Stomach smooth muscle (tissue), 2 donors: ENCODE data around the gene UBL4A.

Source experiments
- H3K27ac ChIP-seq: one replicate; pipeline ENCODE4 v1.7.0; 2013; ENCODE audit warnings: mild to moderate bottlenecking, low read length, inconsistent platforms
- H3K27me3 ChIP-seq, 2 donors: one replicate each; pipeline ENCODE4 v1.7.0; 2013; ENCODE audit warnings: low read length in 2 of 2; ENCODE audit not compliant: insufficient read depth in 2 of 2, control insufficient read depth in 1 of 2
- H3K36me3 ChIP-seq, 2 donors: one replicate each; pipeline ENCODE4 v1.7.0; 2013; ENCODE audit warnings: low read length in 2 of 2; ENCODE audit not compliant: control insufficient read depth in 2 of 2, insufficient read depth in 2 of 2
- H3K4me1 ChIP-seq: one replicate; pipeline ENCODE4 v1.7.0; 2013; ENCODE audit warnings: low read length; ENCODE audit not compliant: control insufficient read depth, insufficient read depth
- H3K4me3 ChIP-seq, 2 donors: one replicate each; pipeline ENCODE4 v1.7.0; 2013; ENCODE audit warnings: low read length in 2 of 2
- H3K9ac ChIP-seq, 2 donors: one replicate each; pipeline ENCODE4 v1.7.0; 2013; ENCODE audit warnings: low read length in 2 of 2, mild to moderate bottlenecking in 1 of 2
- H3K9me3 ChIP-seq, 2 donors: one replicate each; pipeline ENCODE4 v1.7.0; 2013; ENCODE audit warnings: low read length in 2 of 2; ENCODE audit not compliant: control insufficient read depth in 2 of 2
- donor health status: healthy.
- donor health status: Pancreatic carcinoma.

UBL4A gene

GRCh38 chrX:154436983-154437752 lies 49.2 kb downstream of the UBL4A start, which contains the start of gene GDI1:
TSS of gene GDI1 (plus strand) at chrX:154437154. CDS start at chrX:154437255, 101 bp downstream.
- peaks cover 0 to 4% of the 10 kb centered on the region in 2 donors for H3K27me3 ChIP-seq
- H3K9ac ChIP-seq: peak within 1 kb of the TSS; percentile 52 to 55
- H3K4me3 ChIP-seq: peak within 1 kb of the TSS; percentile 68 to 75
- peaks cover 8 to 12% of the 10 kb centered on the region in 2 donors for H3K36me3 ChIP-seq
- peak within 1 kb of the TSS; percentile 46 for H3K27ac ChIP-seq
- peaks cover 24% of the 10 kb centered on the region for H3K4me1 ChIP-seq
- no peaks in the 10 kb centered on the region for H3K9me3 ChIP-seq

GRCh38 chrX:154436374-154436982 lies 49.9 kb downstream of the UBL4A start:
- H3K4me3 ChIP-seq: peak overlapping the region; percentile 31 to 75
- peaks cover 24% of the 10 kb centered on the region for H3K4me1 ChIP-seq
- no peaks in the 10 kb centered on the region for H3K9me3 ChIP-seq
- peak overlapping the region in 1 of 2 donors; percentile 21 for H3K9ac ChIP-seq
- peaks cover 5 to 11% of the 10 kb centered on the region in 2 donors for H3K36me3 ChIP-seq
- peaks cover 0 to 2% of the 10 kb centered on the region in 2 donors for H3K27me3 ChIP-seq
- H3K27ac ChIP-seq: peak overlapping the region; percentile 46

- Histone ChIP-seq H3K9me3 (no peaks in the 10 kb centered on the region), H3K4me3 (no peak overlapping the region), H3K9ac (no peak overlapping the region), H3K4me1 (peaks cover 19% of the 10 kb centered on the region), H3K27ac (no peak overlapping the region), H3K36me3 (peaks cover under 1 to 9% of the 10 kb centered on the region in 2 donors), H3K27me3 (peaks cover 0 to 2% of the 10 kb centered on the region in 2 donors)
Measured at GRCh38 chrX:154435171-154435733, 51.2 kb downstream of the UBL4A start.

- no peaks in the 10 kb centered on the region for H3K9me3 ChIP-seq
- H3K4me3 ChIP-seq: no peak overlapping the region
- peaks cover 0 to 9% of the 10 kb centered on the region in 2 donors for H3K36me3 ChIP-seq
- peaks cover 22% of the 10 kb centered on the region for H3K4me1 ChIP-seq
- H3K27me3 ChIP-seq: peaks cover 0 to 2% of the 10 kb centered on the region in 2 donors
- H3K9ac ChIP-seq: no peak overlapping the region
- no peak overlapping the region for H3K27ac ChIP-seq
Measured at GRCh38 chrX:154434394-154435168, 51.8 kb downstream of the UBL4A start.
